Activated CD8-positive, alpha-beta memory T cell treated with anti-CD3 and anti-CD28 coated beads, Interleukin-2, amount 50 U/mL, for 1 hour (primary cell): Measurements from ENCODE around the gene GIMAP2.
"Not testable (repeated sequence)": the region's sequence is repeated elsewhere in the genome, so short reads cannot be mapped to it uniquely, and the experiment has no call there.

Source experiments
- DNase-seq: peaks from one replicate; pipeline ENCODE4 v3.0.0-alpha.2; 2020; ENCODE audit errors: extremely low read depth

Gene GIMAP2

DNA sequence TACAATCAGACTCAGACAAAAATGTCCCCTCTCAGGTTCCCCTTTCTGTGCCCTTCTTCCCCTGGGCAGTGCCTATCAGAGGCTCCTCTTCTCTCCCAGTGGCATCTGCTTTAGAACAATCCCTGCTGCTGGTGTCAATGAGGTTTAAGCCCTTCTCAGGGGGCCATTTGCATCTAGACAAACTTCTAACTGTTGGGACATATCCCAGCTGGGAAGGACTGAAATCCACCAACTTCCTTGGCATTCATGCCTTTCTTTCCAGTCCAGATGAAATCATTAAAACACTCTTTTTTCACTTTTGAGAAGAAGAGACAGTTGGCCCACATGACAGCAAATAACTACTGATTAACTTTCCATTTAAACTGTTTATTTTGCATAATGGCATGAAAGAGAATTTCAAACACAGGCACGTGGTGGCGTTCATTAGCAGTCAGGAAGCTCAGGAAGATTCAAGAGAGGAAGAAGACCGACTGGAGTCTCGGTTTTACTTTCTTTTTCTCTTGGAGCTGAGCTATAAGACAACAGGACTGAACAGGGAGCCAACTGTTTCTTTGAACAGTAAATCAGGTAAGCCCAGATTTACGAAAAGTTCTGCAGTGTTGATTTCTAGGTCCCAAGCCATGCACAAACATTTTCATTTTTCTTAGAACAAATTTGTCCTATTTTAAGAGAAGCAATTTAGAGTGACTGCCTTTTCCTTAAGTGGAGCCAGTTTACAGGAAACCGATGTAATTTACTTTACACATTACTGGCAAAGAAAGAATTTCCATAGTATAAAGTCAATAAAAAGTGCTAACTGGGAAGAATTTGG, at the start of gene GIMAP2:
TSS of gene GIMAP2 (plus strand) at position 488 of the 811 bp plus-strand sequence. CDS start 1,354 bp downstream, outside the sequence.
- no peak for DNase-seq

DNA sequence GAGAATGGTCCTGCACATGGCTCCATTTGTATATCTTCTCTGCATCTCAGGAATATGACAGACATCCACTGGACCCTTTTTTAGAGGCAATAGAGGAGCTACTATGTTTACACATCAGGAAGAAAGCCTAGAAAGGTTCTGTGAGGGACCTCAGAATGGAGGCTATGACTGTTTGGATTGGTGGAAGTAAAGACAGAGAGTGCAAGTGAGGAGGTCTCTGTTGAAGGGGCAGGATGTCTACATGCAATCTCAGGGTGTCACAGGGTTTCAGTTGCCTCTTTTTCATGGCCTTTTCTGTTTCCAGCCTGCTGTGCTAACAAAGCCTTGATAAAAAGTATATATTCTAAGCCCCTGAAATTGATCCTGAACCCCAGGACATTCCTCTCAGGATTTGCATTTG, 43.7 kb upstream of the GIMAP2 start:
- DNase-seq = no peak

DNA sequence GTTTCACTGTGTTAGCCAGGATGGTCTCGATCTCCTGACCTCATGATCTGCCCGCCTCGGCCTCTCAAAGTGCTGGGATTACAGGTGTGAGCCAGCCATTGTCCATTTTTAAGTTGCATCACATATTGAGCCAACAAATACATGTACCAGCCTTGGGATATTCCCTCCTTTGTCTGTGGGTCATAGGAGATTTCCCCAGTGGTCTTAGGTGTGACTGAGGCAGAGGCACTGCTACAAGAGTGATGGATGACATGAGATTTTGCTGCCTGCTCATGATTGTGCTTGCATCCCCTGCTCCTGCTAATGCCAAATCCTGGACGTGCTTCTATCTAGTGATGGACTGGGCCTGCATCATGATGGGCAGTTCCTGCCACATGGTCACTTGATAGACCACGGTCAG, 42.6 kb upstream of the GIMAP2 start:
- no peak for DNase-seq

DNA sequence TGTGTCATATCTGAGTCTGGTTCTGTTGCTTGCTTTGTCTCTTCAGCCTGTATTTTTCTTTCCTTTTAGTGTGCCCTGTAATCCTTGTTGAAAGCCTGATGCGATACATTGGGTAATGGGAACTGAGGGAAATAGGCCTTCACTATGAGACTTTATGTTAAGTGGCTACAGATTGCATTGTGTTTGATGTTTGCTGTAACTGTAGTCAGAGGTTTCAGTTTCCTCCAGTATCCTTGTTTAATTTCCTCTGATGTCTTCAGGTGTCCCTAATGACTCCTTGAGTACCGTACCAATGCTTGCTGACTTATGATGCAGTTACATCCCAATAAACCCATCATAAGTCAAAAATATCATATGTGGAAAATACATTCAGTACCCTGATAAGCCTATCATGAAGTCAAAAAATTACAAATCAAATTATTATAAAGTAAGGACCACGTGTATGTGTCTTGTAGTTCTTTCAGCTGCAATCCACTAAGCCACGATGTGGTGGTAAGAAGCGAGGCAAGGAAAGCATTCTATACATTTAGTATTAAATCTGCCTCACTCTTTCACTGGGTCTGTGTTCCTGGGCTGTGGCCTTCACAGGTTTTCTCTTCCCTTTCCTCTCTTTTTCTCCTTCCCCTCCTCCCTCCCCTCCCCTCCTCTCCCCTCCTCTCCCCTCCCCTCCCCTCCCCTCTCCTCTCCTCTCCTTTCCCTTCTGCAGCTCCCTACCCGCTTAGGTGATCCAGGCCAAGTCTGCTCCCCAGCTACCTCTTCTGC, 40.1 kb upstream of the GIMAP2 start:
- no peak for DNase-seq

DNA sequence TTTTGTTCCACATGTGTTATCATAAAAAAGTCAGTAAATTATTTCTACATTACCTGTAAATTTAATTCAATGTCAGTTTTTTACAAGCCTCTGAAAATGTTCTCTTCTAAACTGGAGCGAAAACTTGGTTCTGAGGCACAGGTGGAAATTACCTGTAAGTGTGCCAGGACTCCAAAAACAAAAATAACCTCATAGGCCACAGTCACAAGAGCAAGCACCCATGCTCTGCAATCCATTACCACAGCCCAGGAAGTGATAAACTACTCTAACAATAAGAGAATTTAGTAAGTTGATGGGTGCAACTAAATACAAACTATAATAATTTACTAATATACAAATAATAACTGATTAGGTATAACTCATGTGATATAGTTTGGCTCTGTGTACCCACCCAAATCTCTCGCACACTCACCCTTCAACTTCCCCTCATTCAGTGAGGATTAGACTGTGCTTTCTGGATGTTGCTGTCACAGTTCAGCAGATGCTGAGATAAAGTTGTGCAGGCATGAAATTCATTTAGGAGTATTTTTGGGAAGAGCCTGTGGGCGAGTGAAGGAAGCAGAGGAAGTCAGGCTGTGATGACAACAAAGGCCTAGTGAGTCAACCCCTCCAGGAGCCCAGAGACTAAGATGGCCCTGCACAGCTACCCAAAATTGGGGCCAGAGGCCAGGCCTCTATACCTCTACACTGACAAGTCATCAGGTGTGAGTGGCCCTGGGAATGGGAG, 37.0 kb upstream of the GIMAP2 start:
- no peak for DNase-seq

DNA sequence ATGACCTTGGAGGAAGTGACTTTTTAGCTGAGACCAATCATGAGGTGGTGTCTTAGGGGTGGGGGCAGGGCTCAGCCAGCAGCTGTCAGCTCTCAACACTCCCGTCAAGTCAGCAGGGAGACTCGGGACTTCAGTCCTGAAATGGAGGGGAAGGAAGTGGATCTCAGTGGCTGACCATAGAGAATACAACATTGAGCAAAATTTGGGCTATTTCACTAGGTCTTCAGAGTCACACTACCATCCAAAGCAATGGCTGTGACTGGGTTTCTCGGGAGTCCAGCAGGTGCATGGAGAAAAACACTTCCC, 36.5 kb upstream of the GIMAP2 start:
- no peak for DNase-seq

DNA sequence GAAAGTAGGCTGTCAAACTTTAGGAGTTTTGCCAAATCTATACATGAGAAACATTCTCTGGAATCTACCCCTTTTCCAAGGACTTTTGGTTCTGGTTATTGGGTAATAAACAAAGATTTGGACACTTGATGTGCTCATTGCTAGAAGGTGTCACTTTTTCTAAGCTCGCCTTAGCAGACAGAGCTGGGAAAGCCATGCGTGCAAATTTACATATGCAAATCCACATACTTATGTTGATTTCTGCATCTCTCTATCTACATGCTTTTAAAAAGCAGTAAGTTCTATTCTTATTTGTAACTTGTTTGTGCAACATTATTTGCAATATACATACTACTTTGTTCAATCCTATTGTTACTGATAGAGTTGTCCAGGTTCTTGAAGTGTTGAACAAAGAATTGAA, 30.8 kb upstream of the GIMAP2 start:
- DNase-seq = no peak

DNA sequence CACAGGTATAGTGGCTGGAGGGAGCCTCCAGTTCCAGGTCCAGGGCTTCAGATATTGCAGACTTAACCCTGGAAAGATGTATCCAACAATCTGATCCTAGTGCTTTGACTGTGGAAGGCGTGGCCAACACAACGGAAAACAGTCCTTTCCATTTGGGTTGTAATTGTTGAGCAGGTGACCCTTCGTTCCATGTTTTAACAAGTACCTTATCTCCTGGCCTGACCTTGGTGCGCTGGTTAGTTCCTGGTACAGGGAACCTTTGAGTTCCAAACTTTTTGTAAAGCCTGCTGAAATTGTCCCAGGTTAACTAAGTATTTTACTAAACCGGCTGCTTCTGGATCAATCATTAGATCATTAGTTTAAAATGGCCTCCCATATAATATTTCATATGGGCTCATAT, 29.5 kb upstream of the GIMAP2 start:
- DNase-seq = no peak

DNA sequence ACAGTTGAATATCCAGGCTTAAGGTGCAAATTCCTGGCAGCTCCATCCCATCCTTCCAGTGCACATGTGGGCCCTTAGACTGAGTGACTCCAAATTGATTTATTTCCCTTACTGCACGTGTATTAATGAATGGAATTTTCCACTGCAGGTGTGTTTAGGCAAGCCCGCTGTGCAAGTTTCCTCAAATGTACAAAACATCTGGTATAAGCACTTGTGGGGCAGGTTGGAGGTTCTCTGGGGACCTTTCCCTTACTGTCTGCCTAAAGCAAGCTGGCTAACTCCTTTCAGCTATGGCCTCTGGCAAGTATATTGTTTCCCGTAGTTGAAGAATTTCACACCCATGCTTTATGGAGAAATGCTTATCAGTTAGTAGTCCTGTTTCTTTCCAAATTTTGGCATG, 28.0 kb upstream of the GIMAP2 start:
- DNase-seq = no peak

DNA sequence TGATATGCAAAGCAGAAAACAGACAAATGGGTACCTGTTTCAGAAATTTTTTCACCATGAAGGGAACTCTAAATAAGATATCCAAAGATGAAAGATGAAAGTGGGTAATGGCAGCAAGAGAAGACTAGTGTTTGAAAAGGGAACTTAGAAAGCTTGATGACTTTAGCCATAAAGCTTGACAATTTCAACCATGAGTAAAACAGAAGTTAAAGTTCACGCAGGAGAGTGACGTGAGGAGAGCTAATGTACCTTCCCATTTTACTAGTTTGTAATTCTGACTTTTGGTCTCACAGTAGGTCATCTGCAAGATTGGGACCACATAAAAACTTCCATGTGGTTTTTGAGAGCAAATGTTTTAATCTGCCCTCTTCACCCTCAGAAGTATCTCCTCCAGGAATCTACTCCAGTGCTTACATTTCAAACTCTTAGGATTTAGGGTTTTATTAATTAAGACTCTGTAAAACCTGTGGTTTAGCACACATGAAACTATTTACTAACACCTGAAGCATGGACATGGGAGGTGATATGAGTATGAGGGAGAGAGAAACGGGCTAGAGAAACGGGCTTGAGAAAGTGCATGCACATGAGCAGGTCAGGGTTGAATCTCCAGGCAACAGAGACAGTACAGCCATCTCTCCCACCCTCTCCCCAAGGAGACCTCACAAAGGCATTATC, 24.4 kb upstream of the GIMAP2 start:
- no peak for DNase-seq

DNA sequence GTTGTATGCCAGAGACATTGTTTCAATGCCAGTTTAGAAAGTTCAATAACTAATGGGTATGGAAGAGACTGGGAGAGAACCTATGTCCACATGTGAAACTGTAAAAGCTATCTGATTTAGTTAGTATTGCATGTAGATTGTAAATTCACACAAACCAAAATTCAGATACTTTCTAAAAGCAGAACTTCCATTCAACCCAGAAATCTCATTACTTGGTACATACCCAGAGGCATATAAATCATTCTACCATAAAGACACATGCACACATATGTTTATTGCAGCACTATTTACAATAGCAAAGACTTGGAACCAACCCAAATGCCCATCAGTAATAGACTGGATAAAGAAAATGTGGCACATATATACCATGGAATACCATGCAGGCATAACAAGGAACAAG, 22.7 kb upstream of the GIMAP2 start:
- not testable (repeated sequence) for DNase-seq

DNA sequence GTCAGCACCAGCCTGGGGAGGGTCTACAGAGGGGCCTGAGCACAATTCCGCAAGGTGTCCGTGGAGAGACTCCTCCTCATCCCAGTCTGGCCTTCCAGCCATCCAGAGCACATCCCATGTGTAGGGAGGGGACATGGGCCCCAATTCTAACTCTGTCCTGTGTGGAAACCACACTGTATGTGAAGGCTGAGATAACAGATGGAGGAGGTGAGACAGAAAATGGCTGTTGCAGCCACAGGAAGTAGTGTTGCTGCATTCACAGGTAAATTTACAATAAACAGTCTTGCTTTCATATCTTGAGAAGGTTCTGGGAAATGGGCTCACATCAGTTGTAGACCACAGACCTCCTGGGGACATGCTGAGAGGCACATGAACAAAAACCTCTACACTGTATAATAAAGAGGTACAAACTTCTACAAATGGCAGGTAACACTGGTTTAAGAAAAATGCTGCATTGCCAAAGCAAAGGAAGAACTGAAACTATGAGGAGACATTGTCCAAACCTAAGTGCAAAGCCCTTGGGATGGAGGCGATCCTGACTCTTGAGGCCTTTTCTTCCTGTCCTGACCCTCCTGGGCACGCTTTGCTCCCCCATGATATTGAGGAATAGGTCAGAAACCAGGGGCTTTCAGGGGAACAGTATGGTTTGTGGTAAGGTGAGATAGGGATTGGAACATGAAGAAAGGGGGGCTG, 21.6 kb upstream of the GIMAP2 start:
- no peak for DNase-seq

DNA sequence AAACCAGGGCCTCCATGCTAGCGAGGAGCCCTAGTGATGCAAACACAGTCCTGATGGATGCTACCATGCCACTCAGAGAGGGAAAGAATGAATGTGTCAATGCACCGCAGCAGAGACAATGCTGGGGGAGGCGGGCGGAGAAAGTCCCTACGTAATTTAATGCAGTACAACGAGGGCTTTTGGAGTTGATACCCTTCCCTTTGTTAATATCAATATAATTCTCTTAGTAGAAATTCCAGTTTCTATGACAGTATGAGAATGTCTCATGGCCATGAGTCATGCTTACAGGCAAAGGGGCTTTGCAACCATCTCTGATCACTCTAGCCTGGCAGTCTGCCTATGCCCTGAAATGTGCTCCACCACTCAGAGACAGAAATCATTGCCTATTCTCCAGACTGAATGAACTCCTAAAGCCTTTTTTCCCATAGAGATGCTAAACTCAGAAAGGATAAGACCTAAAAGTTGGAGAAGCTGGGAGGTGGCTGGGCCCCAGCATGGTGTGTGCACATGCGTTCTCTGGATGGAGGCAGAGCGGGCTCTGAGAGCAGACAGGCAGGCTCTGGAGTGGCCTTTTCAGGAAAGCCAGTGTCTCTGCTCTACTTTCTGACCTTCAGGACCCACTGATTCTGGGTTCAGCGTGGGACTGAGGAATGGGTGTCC, 20.3 kb upstream of the GIMAP2 start:
- DNase-seq = no peak

DNA sequence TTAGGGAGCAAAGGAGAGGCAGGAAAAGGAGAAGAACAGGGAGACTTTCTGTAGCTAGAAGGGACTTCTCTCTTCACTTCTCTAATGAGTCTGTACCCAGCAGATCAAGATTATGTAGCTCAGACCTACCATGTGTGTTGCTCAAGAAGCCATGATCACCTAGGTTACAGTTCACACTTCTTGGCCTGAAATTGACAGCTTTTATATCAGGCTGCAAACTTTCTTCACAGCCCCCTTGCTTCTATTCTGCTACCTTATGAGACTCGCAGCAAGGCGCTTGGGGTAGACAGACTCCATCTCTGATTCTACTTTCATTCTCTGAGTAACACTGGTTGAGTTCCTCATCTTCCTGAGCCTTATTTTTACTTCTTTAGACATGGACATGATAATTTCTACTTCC, 19.6 kb upstream of the GIMAP2 start:
- DNase-seq = no peak

DNA sequence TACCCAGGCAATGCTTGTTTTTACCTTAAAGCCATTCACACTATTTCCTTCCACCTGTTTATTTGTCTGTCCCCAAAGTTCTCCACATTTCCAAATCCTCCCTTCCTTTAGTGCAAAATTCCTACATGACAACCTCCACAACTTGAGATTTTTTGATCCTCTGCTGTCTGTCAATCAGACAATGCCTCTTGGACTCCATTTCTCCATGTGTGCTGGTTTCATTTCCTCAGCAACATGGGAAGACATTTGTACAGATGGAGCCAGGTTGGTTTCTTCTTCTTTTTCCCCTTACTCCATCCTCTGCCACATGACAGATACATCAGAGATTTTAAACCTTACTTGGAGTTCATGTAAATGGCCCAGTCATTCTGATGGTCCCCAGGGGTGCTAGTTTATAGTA, 19.1 kb upstream of the GIMAP2 start:
- no peak for DNase-seq

DNA sequence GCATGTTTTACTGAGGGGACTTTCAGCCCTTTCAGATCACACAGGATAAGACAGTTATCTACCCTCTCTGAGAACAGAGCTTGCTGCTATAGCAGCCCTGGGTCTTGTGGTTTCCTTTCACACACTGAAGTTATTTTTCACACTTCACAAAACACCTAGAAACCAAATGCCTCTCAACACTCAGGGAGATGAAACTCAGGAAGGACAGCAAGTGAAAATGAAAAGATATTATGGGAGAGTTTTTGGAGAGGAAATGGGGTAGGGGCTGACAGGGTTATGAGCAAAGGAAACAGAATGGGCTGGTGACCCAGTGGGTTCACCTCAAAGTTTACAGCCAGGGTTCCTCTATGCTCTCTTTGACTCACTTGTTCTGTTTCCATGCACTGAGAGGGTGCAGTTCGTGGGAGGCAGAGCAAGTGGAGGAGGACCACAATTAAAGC, 17.0 kb upstream of the GIMAP2 start:
- peak; percentile 59 for DNase-seq

DNA sequence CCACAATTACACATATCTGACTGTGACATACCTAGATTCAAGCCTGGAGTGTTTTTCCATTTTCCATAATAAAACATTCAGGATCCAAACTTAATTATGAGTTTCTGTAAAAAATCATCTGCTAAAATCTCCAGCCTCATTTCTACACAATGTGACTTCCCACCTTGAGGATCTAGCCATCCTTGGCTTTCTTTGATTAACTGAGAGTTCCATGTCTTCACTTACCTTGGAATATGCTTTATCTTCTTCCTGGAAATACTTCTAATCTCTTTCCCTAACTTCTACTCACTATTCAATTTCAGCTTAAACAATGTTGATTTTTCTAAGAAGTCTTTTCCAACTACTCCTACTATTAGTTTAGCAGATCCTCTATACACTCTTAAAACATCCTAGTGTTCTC, 16.5 kb upstream of the GIMAP2 start:
- DNase-seq = no peak

DNA sequence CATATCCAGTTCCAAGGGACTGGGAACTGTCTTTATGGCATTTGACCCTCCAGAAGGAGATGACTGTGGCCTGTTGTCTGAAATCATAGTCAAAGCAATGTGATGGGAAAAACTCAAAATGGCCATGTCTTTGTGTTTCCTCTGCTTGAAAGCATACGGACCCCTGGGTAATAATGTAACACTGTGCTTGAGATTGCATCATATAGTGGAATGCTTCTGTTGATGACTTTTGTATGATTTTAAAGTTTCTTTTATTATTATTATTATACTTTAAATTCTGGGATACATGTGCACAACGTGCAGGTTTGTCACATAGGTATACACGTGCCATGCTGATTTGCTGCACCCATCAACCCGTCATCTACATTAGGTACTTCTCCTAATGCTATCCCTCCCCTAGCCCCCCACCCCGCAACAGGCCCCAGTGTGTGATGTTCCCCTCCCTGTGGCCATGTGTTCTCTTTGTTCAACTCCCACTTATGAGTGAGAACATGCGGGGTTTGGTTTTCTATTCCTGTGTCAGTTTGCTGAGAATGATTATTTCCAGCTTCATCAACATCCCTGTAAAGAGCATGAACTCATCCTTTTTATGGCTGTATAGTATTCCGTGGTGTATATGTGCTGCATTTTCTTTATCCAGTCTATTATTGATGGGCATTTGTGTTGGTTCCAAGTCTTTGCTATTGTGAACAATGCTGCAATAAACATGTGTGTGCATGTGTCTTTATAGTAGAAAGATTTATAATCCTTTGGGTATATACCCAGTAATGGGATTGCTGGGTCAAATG, 13.5 kb upstream of the GIMAP2 start:
- not testable (repeated sequence) for DNase-seq

DNA sequence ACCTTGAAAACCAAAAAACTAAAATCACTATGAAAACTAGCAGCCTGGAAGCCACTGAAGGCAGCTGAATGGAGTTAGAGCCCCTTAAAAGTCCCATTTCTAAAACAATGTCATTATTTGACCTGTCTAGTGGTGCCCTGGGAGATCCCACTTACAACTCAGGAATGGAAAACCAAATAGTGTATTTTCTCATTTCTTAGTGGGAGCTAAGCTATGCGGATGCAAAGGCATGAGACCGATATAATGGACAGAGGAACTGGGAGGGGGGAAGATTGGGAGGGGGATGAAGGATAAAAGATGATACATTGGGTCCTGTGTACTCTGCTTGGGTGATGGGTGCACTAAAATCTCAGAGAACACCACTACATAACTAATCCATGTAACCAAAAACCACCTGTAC, 9.8 kb upstream of the GIMAP2 start:
- DNase-seq = no peak

DNA sequence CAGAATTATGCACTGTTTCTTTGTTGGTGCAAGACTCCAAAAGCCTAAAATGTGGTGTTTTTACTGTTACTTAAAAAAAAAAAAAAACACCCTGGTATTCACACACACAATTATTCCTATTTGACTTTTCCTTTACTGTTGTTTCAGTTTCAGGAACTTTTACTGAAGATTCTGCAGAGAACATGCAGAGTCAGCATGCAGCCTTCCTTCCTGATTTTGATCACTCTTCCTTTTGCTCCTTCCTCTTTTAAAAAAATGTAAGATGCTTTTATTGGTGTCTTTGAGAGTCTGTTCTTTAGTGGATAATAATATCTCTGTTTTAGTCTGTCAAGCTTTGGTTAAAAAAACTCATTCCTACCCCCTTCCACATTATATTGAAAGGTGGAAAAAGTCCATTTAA, 9.2 kb upstream of the GIMAP2 start:
- not testable (repeated sequence) for DNase-seq
